ENCODE data around the gene GET4. TPM values are rescaled to one million over a fixed set of nuclear protein-coding genes. Genes with fewer than 3 reads are reported as not detected.
"Not testable (repeated sequence)": the region's sequence is repeated elsewhere in the genome, so short reads cannot be mapped to it uniquely, and the experiment has no call there.

Gene GET4
- total RNA-seq, 1 donor from 2014 or later = 19.1 TPM

- intact Hi-C loops (cut with DNase I) = loop anchor here (10.0 kb wide), 1 partner anchor 51 kb away; the partner anchor contains the start of gene ADAP1
- DNase-seq (ENCODE audit: missing footprints) = no peak
- no peak for ATAC-seq
Measured at GRCh38 chr7:903921-904755, 27.8 kb downstream of the GET4 start.

- no peak for ATAC-seq
- DNase-seq (ENCODE audit: missing footprints) = no peak
- intact Hi-C loops (cut with DNase I) = loop anchor here (10.0 kb wide), 1 partner anchor 50 kb away; the partner anchor contains the start of gene ADAP1
Measured at GRCh38 chr7:904847-905246, 28.5 kb downstream of the GET4 start.

- no peak for ATAC-seq
- no peak for DNase-seq (ENCODE audit: missing footprints)
- intact Hi-C loops (cut with DNase I) = loop anchor here (10.0 kb wide), 1 partner anchor 48 kb away; the partner anchor contains the start of gene ADAP1
Measured at GRCh38 chr7:906776-907157, 30.4 kb downstream of the GET4 start.

GRCh38 chr7:907158-907980, 31.0 kb downstream of the GET4 start:
- ATAC-seq = no peak
- no peak for DNase-seq (ENCODE audit: missing footprints)
- intact Hi-C loops (cut with DNase I) = loop anchor here (10.0 kb wide), 1 partner anchor 47 kb away; the partner anchor contains the start of gene ADAP1

- DNase-seq (ENCODE audit: missing footprints) (no peak), ATAC-seq (no peak)
- intact Hi-C loops (cut with DNase I) = loop anchor here (10.0 kb wide), 1 partner anchor 47 kb away; the partner anchor contains the start of gene ADAP1
Measured at GRCh38 chr7:908159-908581, 31.8 kb downstream of the GET4 start.

- peak; percentile 76 for ATAC-seq
- intact Hi-C loops (cut with DNase I) = loop anchor here (10.0 kb wide), 1 partner anchor 46 kb away; the partner anchor contains the start of gene ADAP1
Measured at GRCh38 chr7:908591-909357, 32.4 kb downstream of the GET4 start.

GRCh38 chr7:909358-910329, 33.3 kb downstream of the GET4 start:
- intact Hi-C loops (cut with DNase I) = loop anchor here (10.0 kb wide), 1 partner anchor 45 kb away; the partner anchor contains the start of gene ADAP1
- peak; percentile 47 for ATAC-seq
- peak; percentile 91 for DNase-seq (ENCODE audit: missing footprints)

More at GRCh38 chr7:908591-909357, 32.4 kb downstream of the GET4 start:
- not testable (repeated sequence) for DNase-seq (ENCODE audit: missing footprints)

GRCh38 chr7:910441-910861, 34.1 kb downstream of the GET4 start:
- intact Hi-C loops (cut with DNase I) = no loop called here
- ATAC-seq = no peak
- no peak for DNase-seq (ENCODE audit: missing footprints)

GRCh38 chr7:910931-911431, 34.6 kb downstream of the GET4 start:
- peak; percentile 11 for ATAC-seq

GRCh38 chr7:911791-912480, 35.6 kb downstream of the GET4 start:
- intact Hi-C loops (cut with DNase I) = no loop called here
- ATAC-seq (no peak), DNase-seq (ENCODE audit: missing footprints) (no peak)

More at GRCh38 chr7:910931-911431, 34.6 kb downstream of the GET4 start:
- intact Hi-C loops (cut with DNase I) = no loop called here
- no peak for DNase-seq (ENCODE audit: missing footprints)

- ATAC-seq = no peak
- DNase-seq (ENCODE audit: missing footprints) = peak; percentile 50
- intact Hi-C loops (cut with DNase I) = no loop called here
Measured at GRCh38 chr7:913736-914520, 37.6 kb downstream of the GET4 start.

- intact Hi-C loops (cut with DNase I) = no loop called here
- DNase-seq (ENCODE audit: missing footprints) (peak; percentile 37), ATAC-seq (no peak)
Measured at GRCh38 chr7:914521-915194, 38.3 kb downstream of the GET4 start.

GRCh38 chr7:915291-916218, 39.2 kb downstream of the GET4 start:
- DNase-seq (ENCODE audit: missing footprints) = peak; percentile 57
- no peak for ATAC-seq
- intact Hi-C loops (cut with DNase I) = no loop called here

- intact Hi-C loops (cut with DNase I) = no loop called here
- ATAC-seq (no peak), DNase-seq (ENCODE audit: missing footprints) (peak; percentile 44)
Measured at GRCh38 chr7:916291-916941, 40.1 kb downstream of the GET4 start.
